Choroid plexus epithelial cell (primary cell): ENCODE data around the gene ONECUT3.

Source experiments
- DNase-seq: peaks from one replicate; pipeline ENCODE4 v3.0.0-alpha.2; 2010; ENCODE audit warnings: low read depth
- H3K4me3 ChIP-seq: 2 replicates; pipeline ENCODE4 v1.5.1; 2011; ENCODE audit warnings: low read depth, mild to moderate bottlenecking, control low read depth, low read length, moderate library complexity
- TF ChIP-seq, protein P1 (sequence below): conservative IDR thresholded peaks from 2 replicates; pipeline ENCODE4 v1.5.1; 2011; ENCODE audit warnings: low read depth, mild to moderate bottlenecking, control low read depth, inconsistent platforms, low read length, moderate library complexity

The ONECUT3 gene

DNA sequence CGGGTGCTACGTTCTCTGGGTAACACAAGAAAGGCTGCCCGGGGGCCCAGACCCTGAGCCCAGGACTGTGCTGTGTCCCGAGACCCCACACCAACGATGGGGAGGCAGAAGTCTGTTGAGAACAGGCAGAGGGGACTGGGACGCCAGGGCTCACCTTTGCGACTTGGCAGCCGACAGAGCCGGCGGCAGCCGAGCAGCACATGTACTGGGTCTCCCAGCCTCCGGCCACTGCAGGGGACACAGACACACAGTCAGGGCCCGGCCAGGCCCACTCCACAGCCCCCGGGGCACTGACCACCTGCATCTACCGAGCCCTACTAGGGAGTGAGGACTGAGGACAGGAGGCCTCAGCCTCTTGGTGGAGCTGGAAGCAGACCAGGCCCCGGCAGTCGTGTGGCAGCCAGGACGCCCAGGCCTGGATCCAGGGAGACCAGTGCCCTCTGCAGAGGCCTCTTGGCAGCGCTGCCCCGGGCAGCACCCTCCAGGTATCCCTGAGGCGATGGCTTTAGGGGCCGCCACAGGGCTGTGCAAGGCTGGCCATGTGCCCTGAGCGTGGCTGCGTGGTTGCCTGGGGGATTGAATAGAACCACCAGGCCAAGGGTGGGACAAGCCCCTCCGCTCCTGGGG lies 64.4 kb downstream of the ONECUT3 start:
- H3K4me3 ChIP-seq = no peak overlapping the region
- DNase-seq = no peak
- TF ChIP-seq, protein P1, sequence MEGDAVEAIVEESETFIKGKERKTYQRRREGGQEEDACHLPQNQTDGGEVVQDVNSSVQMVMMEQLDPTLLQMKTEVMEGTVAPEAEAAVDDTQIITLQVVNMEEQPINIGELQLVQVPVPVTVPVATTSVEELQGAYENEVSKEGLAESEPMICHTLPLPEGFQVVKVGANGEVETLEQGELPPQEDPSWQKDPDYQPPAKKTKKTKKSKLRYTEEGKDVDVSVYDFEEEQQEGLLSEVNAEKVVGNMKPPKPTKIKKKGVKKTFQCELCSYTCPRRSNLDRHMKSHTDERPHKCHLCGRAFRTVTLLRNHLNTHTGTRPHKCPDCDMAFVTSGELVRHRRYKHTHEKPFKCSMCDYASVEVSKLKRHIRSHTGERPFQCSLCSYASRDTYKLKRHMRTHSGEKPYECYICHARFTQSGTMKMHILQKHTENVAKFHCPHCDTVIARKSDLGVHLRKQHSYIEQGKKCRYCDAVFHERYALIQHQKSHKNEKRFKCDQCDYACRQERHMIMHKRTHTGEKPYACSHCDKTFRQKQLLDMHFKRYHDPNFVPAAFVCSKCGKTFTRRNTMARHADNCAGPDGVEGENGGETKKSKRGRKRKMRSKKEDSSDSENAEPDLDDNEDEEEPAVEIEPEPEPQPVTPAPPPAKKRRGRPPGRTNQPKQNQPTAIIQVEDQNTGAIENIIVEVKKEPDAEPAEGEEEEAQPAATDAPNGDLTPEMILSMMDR = no peak

DNA sequence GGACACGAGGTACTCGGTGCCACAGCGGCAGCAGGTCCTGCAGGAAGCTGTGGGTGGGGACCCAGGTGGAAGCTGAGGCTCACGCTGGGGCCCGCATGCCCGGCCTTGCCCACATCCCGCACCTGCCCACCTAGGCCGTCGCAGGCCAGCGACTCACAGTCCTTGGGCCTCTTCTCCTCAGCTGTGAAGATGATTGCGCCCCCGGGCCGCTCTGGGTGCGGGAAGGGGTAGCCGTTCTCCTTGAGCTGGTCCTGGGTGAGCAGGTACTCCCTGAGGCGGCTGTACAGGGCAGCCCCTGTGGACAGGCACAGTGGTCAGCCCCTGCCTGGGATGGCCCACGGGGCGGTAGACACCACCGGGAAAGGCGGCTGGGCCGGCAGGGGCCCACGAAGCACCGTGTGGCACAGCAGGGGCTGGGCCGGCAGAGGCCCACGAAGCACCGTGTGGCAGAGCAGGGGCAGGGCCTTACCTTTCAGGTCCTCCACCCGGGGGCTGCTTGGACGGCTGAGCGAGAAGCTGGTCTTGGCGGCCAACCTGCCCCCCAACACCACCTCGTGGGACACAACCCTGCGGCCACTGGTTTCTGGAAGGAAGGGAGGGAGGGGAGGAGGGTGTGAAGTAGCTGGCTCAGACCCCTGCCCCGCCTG lies 65.4 kb downstream of the ONECUT3 start:
- TF ChIP-seq, protein P1 = no peak

DNA sequence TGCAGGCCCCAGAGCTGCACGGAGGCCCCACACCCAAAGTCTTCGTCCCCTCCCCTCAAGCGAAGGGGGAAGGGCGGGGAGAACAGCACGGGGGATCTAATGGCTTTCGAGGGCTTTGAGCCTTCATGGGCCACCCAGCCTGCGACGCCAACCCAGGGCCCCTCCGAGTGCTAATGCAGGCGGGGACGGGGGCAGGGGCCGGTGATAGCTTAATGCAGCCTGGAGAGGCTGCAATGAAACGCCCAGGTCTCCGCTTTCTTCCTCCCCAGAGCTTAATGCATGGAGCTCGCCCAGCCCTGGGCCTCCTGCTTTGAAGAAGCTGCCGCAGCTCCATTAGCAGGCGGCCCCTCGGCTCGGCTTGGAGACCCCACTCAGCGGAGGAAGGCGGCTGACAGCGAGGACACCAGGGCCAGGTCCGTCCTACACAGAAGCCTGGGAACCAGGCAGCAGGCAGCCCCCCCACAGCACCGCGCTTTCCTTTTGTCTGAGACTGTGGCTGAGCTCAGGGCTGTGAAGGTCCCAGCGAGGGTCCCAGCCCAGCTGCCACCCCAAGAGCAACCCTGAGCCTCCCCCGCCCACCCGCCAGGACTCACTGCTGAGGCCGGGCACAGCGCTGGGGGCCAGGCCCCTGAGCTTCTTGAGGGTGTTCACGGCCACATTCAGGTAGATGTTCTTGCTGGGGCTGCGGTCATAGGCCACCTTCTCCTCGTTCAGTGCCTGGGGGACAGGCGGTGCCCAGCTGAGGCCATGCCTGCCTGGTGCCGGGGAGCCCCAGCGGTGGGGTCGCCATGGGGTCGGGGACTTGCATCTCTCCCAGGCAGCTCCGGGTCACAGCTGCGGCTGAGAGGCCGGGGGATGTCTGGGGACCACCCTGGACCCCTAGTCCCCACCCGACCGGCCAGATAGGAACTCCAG lies 66.3 kb downstream of the ONECUT3 start:
- TF ChIP-seq, protein P1 = no peak
- DNase-seq = no peak
- no peak overlapping the region for H3K4me3 ChIP-seq

More for the DNA sequence above, 65.4 kb downstream of the ONECUT3 start:
- no peak overlapping the region for H3K4me3 ChIP-seq
- DNase-seq = no peak

DNA sequence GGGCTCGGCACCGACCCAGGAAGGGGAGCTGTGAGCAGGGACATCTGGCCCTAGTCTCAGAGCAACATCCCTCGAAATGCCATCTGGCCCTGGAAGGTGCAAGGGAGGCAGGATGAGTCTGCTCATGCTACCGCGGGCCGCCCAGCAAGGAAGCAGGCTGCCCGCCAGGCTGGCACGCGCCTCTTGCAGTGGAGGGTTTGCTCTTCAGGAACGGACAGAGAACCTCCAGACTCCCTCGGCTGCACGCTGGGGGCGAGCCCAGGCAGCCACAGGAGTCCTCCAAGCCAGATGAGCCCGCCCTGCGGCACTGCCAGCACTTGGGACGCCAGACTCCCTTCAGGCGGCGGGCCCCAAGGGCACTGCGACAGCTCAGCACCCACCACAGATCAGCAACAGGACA lies 68.9 kb downstream of the ONECUT3 start:
- H3K4me3 ChIP-seq = no peak overlapping the region
- TF ChIP-seq, protein P1 = no peak

DNA sequence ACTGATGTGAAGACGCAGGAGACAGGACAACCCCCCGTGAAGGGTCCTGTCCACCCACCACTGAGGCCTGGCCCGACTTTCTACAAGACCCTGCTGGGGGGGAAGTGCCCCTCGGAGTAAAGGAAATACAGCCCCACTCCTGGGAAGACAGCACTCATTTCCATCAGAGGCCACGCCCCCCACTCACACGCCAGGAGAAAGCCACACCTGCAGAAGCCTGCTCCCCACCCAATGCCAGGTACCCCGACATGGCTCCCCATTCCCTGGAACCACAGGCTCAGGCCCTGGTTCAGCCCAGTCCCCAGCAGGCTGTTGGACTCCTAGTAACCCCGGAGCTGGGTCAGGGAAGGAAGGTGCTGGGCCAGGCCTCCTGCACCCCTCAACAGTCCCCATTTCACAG lies 69.7 kb downstream of the ONECUT3 start:
- TF ChIP-seq, protein P1 = no peak
- H3K4me3 ChIP-seq = no peak overlapping the region
- DNase-seq = no peak

More for the DNA sequence above, 68.9 kb downstream of the ONECUT3 start:
- DNase-seq = no peak

DNA sequence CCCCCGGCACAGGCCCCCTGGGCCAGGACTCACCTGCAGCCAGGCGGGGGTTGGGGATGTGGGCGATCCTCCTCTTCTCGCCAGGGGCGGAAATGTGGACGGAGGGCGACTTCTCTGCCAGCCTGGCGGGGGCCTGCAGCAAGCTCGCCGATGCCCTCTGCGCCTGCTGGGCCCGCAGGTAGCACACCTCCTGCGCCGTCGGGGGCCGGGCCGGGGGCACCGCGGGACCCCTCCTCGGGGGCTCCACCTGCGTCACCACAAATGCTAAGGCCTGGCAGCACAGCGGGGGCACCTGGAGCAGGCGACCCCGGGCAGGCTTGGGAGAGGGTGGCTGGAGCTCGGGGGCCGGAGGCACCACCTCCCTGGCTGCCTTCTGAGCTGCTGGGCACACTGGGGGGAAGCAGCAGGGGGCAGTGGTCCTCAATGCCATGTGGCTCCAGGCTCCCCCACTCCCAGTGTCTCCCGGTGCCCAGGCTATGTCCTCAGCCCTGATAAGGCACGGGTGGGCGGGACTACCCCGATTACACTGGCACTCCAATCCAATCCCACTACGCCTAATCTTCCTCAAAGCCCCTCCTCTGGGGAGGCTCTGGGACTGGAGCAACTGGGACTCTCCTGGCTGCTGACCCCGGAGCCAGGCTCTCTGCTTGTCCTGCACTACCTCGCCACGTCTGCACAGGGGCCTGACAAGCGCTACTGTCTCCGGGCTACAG lies 70.4 kb downstream of the ONECUT3 start:
- TF ChIP-seq, protein P1 = no peak
- no peak overlapping the region for H3K4me3 ChIP-seq
- no peak for DNase-seq
